GM23338 (cell line): Measurements from ENCODE around the gene CDKN1C. TPM values are rescaled to one million over a fixed set of nuclear protein-coding genes. Genes with fewer than 3 reads are reported as not detected.

ENCODE experiments used
- ATAC-seq: fragments of 200-7000 bp; cut with Tn5 transposase; 3 replicates; pipeline ENCODE4 v1.9.1; 2020
- DNase-seq: peaks from one replicate; pipeline ENCODE4 v3.0.0-alpha.2; 2015; ENCODE audit warnings: low spot score
- H2AFZ ChIP-seq: fragments of 200-600 bp; sonication (generic); 2 replicates; pipeline ENCODE4 v1.8.0; 2016; ENCODE audit warnings: antibody characterized with exemption, mild to moderate bottlenecking, moderate library complexity
- H3F3A ChIP-seq: fragments of 200-600 bp; sonication (generic); replicated peaks from 2 replicates; pipeline ENCODE4 v1.8.0; 2017; ENCODE audit warnings: antibody characterized with exemption, mixed run types, low read depth
- H3K27ac ChIP-seq: fragments of 200-600 bp; sonication (generic); 2 replicates; pipeline ENCODE4 v1.6.1; 2016; ENCODE audit warnings: low read depth
- H3K27me3 ChIP-seq: fragments of 200-600 bp; sonication (generic); 2 replicates; pipeline ENCODE4 v1.8.0; 2016; ENCODE audit warnings: mild to moderate bottlenecking, mixed run types, moderate library complexity; ENCODE audit not compliant: insufficient read depth
- H3K36me3 ChIP-seq: fragments of 200-600 bp; sonication (generic); 2 replicates; pipeline ENCODE4 v1.8.0; 2016; ENCODE audit warnings: mild to moderate bottlenecking; ENCODE audit not compliant: insufficient read depth
- H3K4me1 ChIP-seq: fragments of 200-600 bp; sonication (generic); 2 replicates; pipeline ENCODE4 v1.8.0; 2016; ENCODE audit warnings: mild to moderate bottlenecking, moderate library complexity; ENCODE audit not compliant: insufficient read depth
- H3K4me2 ChIP-seq: fragments of 200-600 bp; sonication (generic); 2 replicates; pipeline ENCODE4 v1.7.1; 2017; ENCODE audit warnings: mixed run types
- H3K4me3 ChIP-seq: fragments of 200-600 bp; sonication (generic); 2 replicates; pipeline ENCODE4 v1.6.1; 2016; ENCODE audit warnings: mixed run types
- H3K79me2 ChIP-seq: fragments of 200-600 bp; sonication (generic); replicated peaks from 2 replicates; pipeline ENCODE4 v1.8.0; 2017; ENCODE audit warnings: mild to moderate bottlenecking; ENCODE audit not compliant: insufficient read depth
- H3K9me2 ChIP-seq: fragments of 200-600 bp; sonication (generic); 2 replicates; pipeline ENCODE4 v1.8.0; 2017; ENCODE audit not compliant: insufficient read depth
- H4K20me1 ChIP-seq: fragments of 200-600 bp; sonication (generic); replicated peaks from 2 replicates; pipeline ENCODE4 v1.8.0; 2017; ENCODE audit warnings: mild to moderate bottlenecking; ENCODE audit not compliant: insufficient read depth
- H3K27ac Mint-ChIP-seq: 2 replicates; pipeline ENCODE4 v1.8.0; 2020; ENCODE audit warnings: inconsistent platforms, mild to moderate bottlenecking, moderate library complexity, mixed read lengths
- H3K27me3 Mint-ChIP-seq: 3 replicates; pipeline ENCODE4 v1.8.0; 2022; ENCODE audit warnings: low read depth, mild to moderate bottlenecking, moderate library complexity, mixed read lengths, inconsistent platforms; ENCODE audit not compliant: insufficient read depth, poor library complexity
- H3K36me3 Mint-ChIP-seq: 3 replicates; pipeline ENCODE4 v1.8.0; 2021; ENCODE audit warnings: low read depth, mild to moderate bottlenecking, inconsistent platforms, moderate library complexity, mixed read lengths
- H3K4me1 Mint-ChIP-seq: 3 replicates; pipeline ENCODE4 v1.8.0; 2020; ENCODE audit warnings: mild to moderate bottlenecking, inconsistent platforms, mixed read lengths
- H3K4me3 Mint-ChIP-seq: 3 replicates; pipeline ENCODE4 v1.8.0; 2021; ENCODE audit warnings: moderate library complexity, mild to moderate bottlenecking, inconsistent platforms, mixed read lengths
- H3K9me3 Mint-ChIP-seq: 3 replicates; pipeline ENCODE4 v1.8.0; 2020; ENCODE audit warnings: moderate library complexity, mild to moderate bottlenecking, inconsistent platforms, mixed read lengths
- CREB1 ChIP-seq: fragments of 250-450 bp; sonication (Bioruptor Pico); IDR thresholded peaks from 2 replicates; pipeline ENCODE4 v1.5.0; 2020; ENCODE audit warnings: low read depth, mild to moderate bottlenecking, moderate library complexity
- EZH2 ChIP-seq: fragments of 200-600 bp; sonication (generic); IDR thresholded peaks from one replicate; pipeline ENCODE4 v1.8.0; 2017; ENCODE audit warnings: antibody characterized with exemption, mild to moderate bottlenecking, low read depth; ENCODE audit not compliant: unreplicated experiment
- JUNB ChIP-seq: IDR thresholded peaks from one replicate; pipeline ENCODE4 v1.6.1; 2016; ENCODE audit warnings: antibody characterized with exemption; ENCODE audit not compliant: unreplicated experiment
- NANOG ChIP-seq: IDR thresholded peaks from 2 replicates; pipeline ENCODE4 v1.6.1; 2016; ENCODE audit warnings: antibody characterized with exemption, borderline replicate concordance
- POLR2AphosphoS5 ChIP-seq: IDR thresholded peaks from 2 replicates; pipeline ENCODE4 v1.6.1; 2016; ENCODE audit warnings: antibody characterized with exemption, low read depth
- ZNF331 ChIP-seq: fragments of 250-450 bp; sonication (Bioruptor Pico); IDR thresholded peaks from 2 replicates; pipeline ENCODE4 v1.5.0; 2020; ENCODE audit warnings: low read depth, mild to moderate bottlenecking, moderate library complexity
- polyA plus RNA-seq: library from polyadenylated mRNA; unstranded; fragments of >200 nt; fragmentation: Nextera tagmentation; extraction: Ambion mirVana; gene quantifications from 2 replicates; pipeline ENCODE4 v1.2.1, GENCODE V29; 2016
- total RNA-seq: library from RNA; depleted of rRNA; stranded (reverse); fragments of >200 nt; shearing (Covaris generic); gene quantifications from 2 replicates; pipeline ENCODE4 v1.2.3, GENCODE V29; 2014
- TF ChIP-seq, protein P1 (sequence below): fragments of 250-450 bp; sonication (Bioruptor Pico); IDR thresholded peaks from 2 replicates; pipeline ENCODE4 v1.5.0; 2020; ENCODE audit warnings: mild to moderate bottlenecking, moderate library complexity
- TF ChIP-seq, protein P2 (sequence below): IDR thresholded peaks from 2 replicates; pipeline ENCODE4 v1.6.1; 2016; ENCODE audit warnings: antibody characterized with exemption
- TF ChIP-seq, protein P3 (sequence below), 2 experiments: fragments of 200-600 bp in 1 of 2; sonication (generic) in 1 of 2; conservative IDR thresholded peaks; 2 replicates each; pipeline versions ENCODE4 v1.5.1 to v1.6.1; 2016 to 2017; ENCODE audit warnings: antibody characterized with exemption in 2 of 2, low read depth in 2 of 2, mild to moderate bottlenecking in 2 of 2, moderate library complexity in 1 of 2

The CDKN1C gene
- total and polyA plus RNA-seq, 2 experiments from 2014 or later: 19.3 to 23.5 TPM

- H4K20me1 ChIP-seq: no peaks in the 10 kb centered on the region
- H3K9me2 ChIP-seq: no peaks in the 10 kb centered on the region
- H3K9me3 Mint-ChIP-seq: no peaks in the 10 kb centered on the region
- H3K27ac Mint-ChIP-seq: 0 out of 2 replicates have a peak overlapping the region, but pooled peaks have one; percentile 59
- no peaks in the 10 kb centered on the region for H3F3A ChIP-seq
- no peaks in the 10 kb centered on the region for H3K36me3 ChIP-seq
- H3K4me3 ChIP-seq: no peak overlapping the region
- no peak overlapping the region for H3K27ac ChIP-seq
- H3K4me2 ChIP-seq: no peak overlapping the region
- ATAC-seq: no peak
- H3K79me2 ChIP-seq: no peaks in the 10 kb centered on the region
- H3K27me3 ChIP-seq: no peaks in the 10 kb centered on the region
- peaks cover 4% of the 10 kb centered on the region; the same call in 2 of the 3 replicates for H3K4me1 Mint-ChIP-seq
- H3K4me3 Mint-ChIP-seq: no peak overlapping the region
- H3K36me3 Mint-ChIP-seq: no peaks in the 10 kb centered on the region
- H3K27me3 Mint-ChIP-seq: peaks cover 8% of the 10 kb centered on the region
- no peak for DNase-seq
- H2AFZ ChIP-seq: no peak overlapping the region
- no peak for TF ChIP-seq EZH2
- no peaks in the 10 kb centered on the region for H3K4me1 ChIP-seq
These were observed 39.1 kb downstream of the CDKN1C start for GRCh38 chr11:2846470-2846869.

- no peaks in the 10 kb centered on the region for H3K79me2 ChIP-seq
- Mint-ChIP-seq H3K9me3 (no peaks in the 10 kb centered on the region), H3K27me3 (peaks cover 7% of the 10 kb centered on the region), H3K4me3 (no peak overlapping the region), H3K4me1 (peaks cover 2% of the 10 kb centered on the region; the same call in 1 of the 3 replicates), H3K27ac (no peak overlapping the region), H3K36me3 (no peaks in the 10 kb centered on the region)
- H3K4me1 ChIP-seq: no peaks in the 10 kb centered on the region
- no peak overlapping the region for H3K4me2 ChIP-seq
- no peaks in the 10 kb centered on the region for H3K27me3 ChIP-seq
- no peaks in the 10 kb centered on the region for H3K9me2 ChIP-seq
- H3F3A ChIP-seq: no peaks in the 10 kb centered on the region
- H2AFZ ChIP-seq: no peak overlapping the region
- H3K27ac ChIP-seq: no peak overlapping the region
- no peak overlapping the region for H3K4me3 ChIP-seq
- DNase-seq: peak; percentile 49
- no peaks in the 10 kb centered on the region for H4K20me1 ChIP-seq
- no peaks in the 10 kb centered on the region for H3K36me3 ChIP-seq
- ATAC-seq: peak; percentile 15; the same call in 2 of the 3 replicates
- no peak for TF ChIP-seq EZH2
- TF ChIP-seq, protein P1, sequence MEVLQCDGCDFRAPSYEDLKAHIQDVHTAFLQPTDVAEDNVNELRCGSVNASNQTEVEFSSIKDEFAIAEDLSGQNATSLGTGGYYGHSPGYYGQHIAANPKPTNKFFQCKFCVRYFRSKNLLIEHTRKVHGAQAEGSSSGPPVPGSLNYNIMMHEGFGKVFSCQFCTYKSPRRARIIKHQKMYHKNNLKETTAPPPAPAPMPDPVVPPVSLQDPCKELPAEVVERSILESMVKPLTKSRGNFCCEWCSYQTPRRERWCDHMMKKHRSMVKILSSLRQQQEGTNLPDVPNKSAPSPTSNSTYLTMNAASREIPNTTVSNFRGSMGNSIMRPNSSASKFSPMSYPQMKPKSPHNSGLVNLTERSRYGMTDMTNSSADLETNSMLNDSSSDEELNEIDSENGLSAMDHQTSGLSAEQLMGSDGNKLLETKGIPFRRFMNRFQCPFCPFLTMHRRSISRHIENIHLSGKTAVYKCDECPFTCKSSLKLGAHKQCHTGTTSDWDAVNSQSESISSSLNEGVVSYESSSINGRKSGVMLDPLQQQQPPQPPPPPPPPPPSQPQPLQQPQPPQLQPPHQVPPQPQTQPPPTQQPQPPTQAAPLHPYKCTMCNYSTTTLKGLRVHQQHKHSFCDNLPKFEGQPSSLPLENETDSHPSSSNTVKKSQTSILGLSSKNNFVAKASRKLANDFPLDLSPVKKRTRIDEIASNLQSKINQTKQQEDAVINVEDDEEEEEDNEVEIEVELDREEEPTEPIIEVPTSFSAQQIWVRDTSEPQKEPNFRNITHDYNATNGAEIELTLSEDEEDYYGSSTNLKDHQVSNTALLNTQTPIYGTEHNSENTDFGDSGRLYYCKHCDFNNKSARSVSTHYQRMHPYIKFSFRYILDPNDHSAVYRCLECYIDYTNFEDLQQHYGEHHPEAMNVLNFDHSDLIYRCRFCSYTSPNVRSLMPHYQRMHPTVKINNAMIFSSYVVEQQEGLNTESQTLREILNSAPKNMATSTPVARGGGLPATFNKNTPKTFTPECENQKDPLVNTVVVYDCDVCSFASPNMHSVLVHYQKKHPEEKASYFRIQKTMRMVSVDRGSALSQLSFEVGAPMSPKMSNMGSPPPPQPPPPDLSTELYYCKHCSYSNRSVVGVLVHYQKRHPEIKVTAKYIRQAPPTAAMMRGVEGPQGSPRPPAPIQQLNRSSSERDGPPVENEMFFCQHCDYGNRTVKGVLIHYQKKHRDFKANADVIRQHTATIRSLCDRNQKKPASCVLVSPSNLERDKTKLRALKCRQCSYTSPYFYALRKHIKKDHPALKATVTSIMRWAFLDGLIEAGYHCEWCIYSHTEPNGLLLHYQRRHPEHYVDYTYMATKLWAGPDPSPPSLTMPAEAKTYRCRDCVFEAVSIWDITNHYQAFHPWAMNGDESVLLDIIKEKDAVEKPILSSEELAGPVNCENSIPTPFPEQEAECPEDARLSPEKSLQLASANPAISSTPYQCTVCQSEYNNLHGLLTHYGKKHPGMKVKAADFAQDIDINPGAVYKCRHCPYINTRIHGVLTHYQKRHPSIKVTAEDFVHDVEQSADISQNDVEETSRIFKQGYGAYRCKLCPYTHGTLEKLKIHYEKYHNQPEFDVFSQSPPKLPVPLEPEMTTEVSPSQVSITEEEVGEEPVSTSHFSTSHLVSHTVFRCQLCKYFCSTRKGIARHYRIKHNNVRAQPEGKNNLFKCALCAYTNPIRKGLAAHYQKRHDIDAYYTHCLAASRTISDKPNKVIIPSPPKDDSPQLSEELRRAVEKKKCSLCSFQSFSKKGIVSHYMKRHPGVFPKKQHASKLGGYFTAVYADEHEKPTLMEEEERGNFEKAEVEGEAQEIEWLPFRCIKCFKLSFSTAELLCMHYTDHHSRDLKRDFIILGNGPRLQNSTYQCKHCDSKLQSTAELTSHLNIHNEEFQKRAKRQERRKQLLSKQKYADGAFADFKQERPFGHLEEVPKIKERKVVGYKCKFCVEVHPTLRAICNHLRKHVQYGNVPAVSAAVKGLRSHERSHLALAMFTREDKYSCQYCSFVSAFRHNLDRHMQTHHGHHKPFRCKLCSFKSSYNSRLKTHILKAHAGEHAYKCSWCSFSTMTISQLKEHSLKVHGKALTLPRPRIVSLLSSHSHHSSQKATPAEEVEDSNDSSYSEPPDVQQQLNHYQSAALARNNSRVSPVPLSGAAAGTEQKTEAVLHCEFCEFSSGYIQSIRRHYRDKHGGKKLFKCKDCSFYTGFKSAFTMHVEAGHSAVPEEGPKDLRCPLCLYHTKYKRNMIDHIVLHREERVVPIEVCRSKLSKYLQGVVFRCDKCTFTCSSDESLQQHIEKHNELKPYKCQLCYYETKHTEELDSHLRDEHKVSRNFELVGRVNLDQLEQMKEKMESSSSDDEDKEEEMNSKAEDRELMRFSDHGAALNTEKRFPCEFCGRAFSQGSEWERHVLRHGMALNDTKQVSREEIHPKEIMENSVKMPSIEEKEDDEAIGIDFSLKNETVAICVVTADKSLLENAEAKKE (CRISPR knock-in tag): no peak
- TF ChIP-seq, protein P2, sequence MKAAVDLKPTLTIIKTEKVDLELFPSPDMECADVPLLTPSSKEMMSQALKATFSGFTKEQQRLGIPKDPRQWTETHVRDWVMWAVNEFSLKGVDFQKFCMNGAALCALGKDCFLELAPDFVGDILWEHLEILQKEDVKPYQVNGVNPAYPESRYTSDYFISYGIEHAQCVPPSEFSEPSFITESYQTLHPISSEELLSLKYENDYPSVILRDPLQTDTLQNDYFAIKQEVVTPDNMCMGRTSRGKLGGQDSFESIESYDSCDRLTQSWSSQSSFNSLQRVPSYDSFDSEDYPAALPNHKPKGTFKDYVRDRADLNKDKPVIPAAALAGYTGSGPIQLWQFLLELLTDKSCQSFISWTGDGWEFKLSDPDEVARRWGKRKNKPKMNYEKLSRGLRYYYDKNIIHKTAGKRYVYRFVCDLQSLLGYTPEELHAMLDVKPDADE: no peak
- no peak for TF ChIP-seq NANOG
- TF ChIP-seq JUNB: no peak
- TF ChIP-seq ZNF331 (CRISPR knock-in tag): no peak
- TF ChIP-seq POLR2AphosphoS5: no peak
- no peak for TF ChIP-seq CREB1 (CRISPR knock-in tag)
- TF ChIP-seq, protein P3, sequence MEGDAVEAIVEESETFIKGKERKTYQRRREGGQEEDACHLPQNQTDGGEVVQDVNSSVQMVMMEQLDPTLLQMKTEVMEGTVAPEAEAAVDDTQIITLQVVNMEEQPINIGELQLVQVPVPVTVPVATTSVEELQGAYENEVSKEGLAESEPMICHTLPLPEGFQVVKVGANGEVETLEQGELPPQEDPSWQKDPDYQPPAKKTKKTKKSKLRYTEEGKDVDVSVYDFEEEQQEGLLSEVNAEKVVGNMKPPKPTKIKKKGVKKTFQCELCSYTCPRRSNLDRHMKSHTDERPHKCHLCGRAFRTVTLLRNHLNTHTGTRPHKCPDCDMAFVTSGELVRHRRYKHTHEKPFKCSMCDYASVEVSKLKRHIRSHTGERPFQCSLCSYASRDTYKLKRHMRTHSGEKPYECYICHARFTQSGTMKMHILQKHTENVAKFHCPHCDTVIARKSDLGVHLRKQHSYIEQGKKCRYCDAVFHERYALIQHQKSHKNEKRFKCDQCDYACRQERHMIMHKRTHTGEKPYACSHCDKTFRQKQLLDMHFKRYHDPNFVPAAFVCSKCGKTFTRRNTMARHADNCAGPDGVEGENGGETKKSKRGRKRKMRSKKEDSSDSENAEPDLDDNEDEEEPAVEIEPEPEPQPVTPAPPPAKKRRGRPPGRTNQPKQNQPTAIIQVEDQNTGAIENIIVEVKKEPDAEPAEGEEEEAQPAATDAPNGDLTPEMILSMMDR (conservative IDR thresholded peaks at IDR 0.05; ENCODE audit: low read depth in 2 of 2): no peak
These were observed 39.5 kb downstream of the CDKN1C start for GRCh38 chr11:2846056-2846455.
